PFSK-1 (cell line): ENCODE results near the gene ING2.

ENCODE experiments used
- FOXP2 ChIP-seq: optimal IDR thresholded peaks from 2 replicates; pipeline ENCODE3; 2011; ENCODE audit warnings: borderline replicate concordance, control low read depth, inconsistent platforms; ENCODE audit not compliant: insufficient read depth; ENCODE audit errors: extremely low read length, extremely low read depth
- POLR2AphosphoS5 ChIP-seq: IDR thresholded peaks from 2 replicates; pipeline ENCODE4 v1.6.1; 2012; ENCODE audit warnings: low read depth, mild to moderate bottlenecking, control low read depth, low read length, moderate library complexity
- REST ChIP-seq, 2 experiments: IDR thresholded peaks; 2 replicates each; pipeline versions ENCODE4 v1.6.1 to v1.8.0; 2011 to 2012; ENCODE audit warnings: low read depth in 2 of 2, low read length in 2 of 2, control low read depth in 1 of 2, inconsistent platforms in 1 of 2, mild to moderate bottlenecking in 1 of 2, moderate library complexity in 1 of 2; ENCODE audit not compliant: insufficient read depth in 1 of 2
- SIN3A ChIP-seq: IDR thresholded peaks from 2 replicates; pipeline ENCODE4 v1.6.1; 2012; ENCODE audit warnings: mild to moderate bottlenecking, low read length, moderate library complexity, borderline replicate concordance; ENCODE audit not compliant: insufficient read depth
- TAF1 ChIP-seq: IDR thresholded peaks from 2 replicates; pipeline ENCODE4 v1.6.1; 2012; ENCODE audit warnings: low read length, control low read depth, borderline replicate concordance; ENCODE audit not compliant: insufficient read depth

The ING2 gene

GRCh38 chr4:183495184-183495583 lies 9.7 kb upstream of the ING2 start:
- TF ChIP-seq POLR2AphosphoS5 (no peak), SIN3A (no peak), FOXP2 (no peak), TAF1 (no peak), REST (IDR thresholded peaks at IDR 0.05; ENCODE audit: insufficient read depth in 1 of 2, low read depth in 2 of 2, low read length in 2 of 2) (no peak)

GRCh38 chr4:183499389-183499788 lies 5.5 kb upstream of the ING2 start:
- TF ChIP-seq REST (IDR thresholded peaks at IDR 0.05; ENCODE audit: insufficient read depth in 1 of 2, low read depth in 2 of 2, low read length in 2 of 2) (no peak), SIN3A (no peak), TAF1 (no peak), FOXP2 (no peak)

- no peak for TF ChIP-seq SIN3A
These were observed 5.1 kb upstream of the ING2 start for GRCh38 chr4:183499801-183500200.

- TF ChIP-seq POLR2AphosphoS5 (no peak), SIN3A (no peak), TAF1 (no peak), REST (IDR thresholded peaks at IDR 0.05; ENCODE audit: insufficient read depth in 1 of 2, low read depth in 2 of 2, low read length in 2 of 2) (no peak), FOXP2 (no peak)
These were observed 1.3 kb upstream of the ING2 start for GRCh38 chr4:183503497-183504063.

- TF ChIP-seq SIN3A (no peak), TAF1 (no peak), POLR2AphosphoS5 (peak; percentile 58; the same call in 1 of the 2 replicates), REST (IDR thresholded peaks at IDR 0.05; ENCODE audit: insufficient read depth in 1 of 2, low read depth in 2 of 2, low read length in 2 of 2) (no peak), FOXP2 (peak; percentile 85)
These were observed 561 bp upstream of the ING2 start for GRCh38 chr4:183504064-183504929.
